ENCODE results near the gene GATA6. TPM values are rescaled to one million over a fixed set of nuclear protein-coding genes. Genes with fewer than 3 reads are reported as not detected.

GATA6 gene
- total and polyA plus RNA-seq, 10 of the 15 experiments (the other 5 are each of a cell fraction or from before 2014, with no cell fraction given), result 0.04 to 0.05 TPM; not detected in 8

- H3K27me3 ChIP-seq (replicated peaks in 1 of 2; ENCODE audit: control insufficient read depth in 2 of 2, insufficient read depth in 2 of 2, low read length in 1 of 2), result no peaks in the 10 kb centered on the region
- no peak overlapping the region for H2AFZ ChIP-seq (ENCODE audit: control insufficient read depth, low read depth, low read length)
- no peak for DNase-seq (ENCODE audit: low read depth, low spot score)
- peak; percentile 21; the same call in 1 of the 2 replicates for TF ChIP-seq RUNX3 (IDR thresholded peaks at IDR 0.05; ENCODE audit: low read length)
- no peak for TF ChIP-seq RAD21 (IDR thresholded peaks at IDR 0.05; ENCODE audit: insufficient read depth, low read depth, low read length)
- TF ChIP-seq MYB (IDR thresholded peaks at IDR 0.05; ENCODE audit: borderline replicate concordance, low read depth, low read length), result no peak
- no peak for TF ChIP-seq CBX3 (IDR thresholded peaks at IDR 0.05; ENCODE audit: borderline replicate concordance, low read depth)
- no peak for TF ChIP-seq HDGF (IDR thresholded peaks at IDR 0.05)
- TF ChIP-seq GATAD2B (conservative IDR thresholded peaks at IDR 0.05; ENCODE audit: low read depth), result no peak
- no peak for TF ChIP-seq SMARCA5 (IDR thresholded peaks at IDR 0.05)
- peak; percentile 66 for TF ChIP-seq JUNB (IDR thresholded peaks at IDR 0.05)
- ATAC-seq, result peak; percentile 28; the same call in 1 of the 3 replicates
- intact Hi-C loops (cut with micrococcal nuclease; ENCODE audit: unreplicated experiment), result no loop called here
- FAIRE-seq, result no peak
- BruUV-seq (replicated peaks), result no TSS peak
- no peaks in the 10 kb centered on the region for H3K9me3 ChIP-seq (replicated peaks; ENCODE audit: control insufficient read depth, insufficient read depth, low read length)
- ChIA-PET SMC1A (ENCODE audit: uncharacterized antibody, unreplicated experiment) (interaction anchor here (0.6 kb wide), 1 partner anchor 43 kb away, joined by 5 read pairs; no protein-coding TSS in a partner anchor), POLR2A (no interaction called here), CTCF (no interaction called here), RAD21 (ENCODE audit: unreplicated experiment) (no interaction called here)
- H3K4me2 ChIP-seq (ENCODE audit: control insufficient read depth, insufficient read depth), result no peak overlapping the region
- in situ Hi-C loops (cut with MboI), result no loop called here
- no peak overlapping the region for H3K9ac ChIP-seq (ENCODE audit: control insufficient read depth, insufficient read depth, low read length)
- H4K20me1 ChIP-seq (ENCODE audit: control insufficient read depth, insufficient read depth), result no peaks in the 10 kb centered on the region
- WGBS (ENCODE audit: insufficient coverage, insufficient replicate concordance, low lambda C conversion rate, missing lambda C conversion rate), result 63% methylated on average over 4 of the region's 4 CpGs
- no peaks in the 10 kb centered on the region for H3K79me2 ChIP-seq (ENCODE audit: control insufficient read depth, insufficient read depth, low read length)
- no peak overlapping the region for H3K27ac ChIP-seq (ENCODE audit: control insufficient read depth, insufficient read depth)
- no peak overlapping the region for H3K4me3 ChIP-seq
- no peaks in the 10 kb centered on the region for H3K36me3 ChIP-seq (ENCODE audit: control insufficient read depth in 2 of 2, insufficient read depth in 2 of 2, low read length in 1 of 2)
- no peaks in the 10 kb centered on the region for H3K4me1 ChIP-seq (ENCODE audit: control insufficient read depth, insufficient read depth, low read length)
Observed at GRCh38 chr18:22141211-22141610, 28.2 kb upstream of the GATA6 start.

Measured in GM12878 (cell line).